Measurements from ENCODE around the gene MPPE1. TPM values are rescaled to one million over a fixed set of nuclear protein-coding genes. Genes with fewer than 3 reads are reported as not detected.
A peak's percentile ranks its signal among the peaks of the same experiment; 100 is the strongest.

The MPPE1 gene
- total RNA-seq, 4 donors from 2014 or later = 24.7 to 83.4 (median 55.8) TPM

- in situ Hi-C loops (cut with MboI; ENCODE audit: low pct_ligation_motif_present in 1 of 4, low pct_unique_long_range_greater_than_20kb in 1 of 4, low sequenced_read_pairs in 3 of 4) = loop anchor here in 3 of 4 donors (10.0 kb wide), 1 partner anchor 97 kb away; no protein-coding TSS in a partner anchor
- DNase-seq = peak; percentile 85
- Histone ChIP-seq H3K27me3 (no peaks in the 10 kb centered on the region), H3K4me3 (no peak overlapping the region), H3K4me1 (no peaks in the 10 kb centered on the region), H3K27ac (no peak overlapping the region), H3K9me3 (no peaks in the 10 kb centered on the region), H3K36me3 (no peaks in the 10 kb centered on the region)
- 4 to 9% methylated on average over 3 to 4 of the region's 4 CpGs for WGBS, 2 donors (ENCODE audit: low coverage in 1 of 2)
- TF ChIP-seq POLR2AphosphoS5 (IDR thresholded peaks at IDR 0.05) (no peak), POLR2A (IDR thresholded peaks at IDR 0.05) (no peak), EP300 (IDR thresholded peaks at IDR 0.05; ENCODE audit: low read depth) (no peak)
- TF ChIP-seq, protein P1, sequence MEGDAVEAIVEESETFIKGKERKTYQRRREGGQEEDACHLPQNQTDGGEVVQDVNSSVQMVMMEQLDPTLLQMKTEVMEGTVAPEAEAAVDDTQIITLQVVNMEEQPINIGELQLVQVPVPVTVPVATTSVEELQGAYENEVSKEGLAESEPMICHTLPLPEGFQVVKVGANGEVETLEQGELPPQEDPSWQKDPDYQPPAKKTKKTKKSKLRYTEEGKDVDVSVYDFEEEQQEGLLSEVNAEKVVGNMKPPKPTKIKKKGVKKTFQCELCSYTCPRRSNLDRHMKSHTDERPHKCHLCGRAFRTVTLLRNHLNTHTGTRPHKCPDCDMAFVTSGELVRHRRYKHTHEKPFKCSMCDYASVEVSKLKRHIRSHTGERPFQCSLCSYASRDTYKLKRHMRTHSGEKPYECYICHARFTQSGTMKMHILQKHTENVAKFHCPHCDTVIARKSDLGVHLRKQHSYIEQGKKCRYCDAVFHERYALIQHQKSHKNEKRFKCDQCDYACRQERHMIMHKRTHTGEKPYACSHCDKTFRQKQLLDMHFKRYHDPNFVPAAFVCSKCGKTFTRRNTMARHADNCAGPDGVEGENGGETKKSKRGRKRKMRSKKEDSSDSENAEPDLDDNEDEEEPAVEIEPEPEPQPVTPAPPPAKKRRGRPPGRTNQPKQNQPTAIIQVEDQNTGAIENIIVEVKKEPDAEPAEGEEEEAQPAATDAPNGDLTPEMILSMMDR (IDR thresholded peaks at IDR 0.05) = peak; percentile 81 to 87 (median 86)
- intact Hi-C loops (cut with DNase I; ENCODE audit: low total_unique reads) = loop anchor here (5.0 kb wide), 2 partner anchors 54 to 99 kb away; no protein-coding TSS in a partner anchor
Measured at GRCh38 chr18:11937874-11938478, 29.9 kb upstream of the MPPE1 start.

DNA sequence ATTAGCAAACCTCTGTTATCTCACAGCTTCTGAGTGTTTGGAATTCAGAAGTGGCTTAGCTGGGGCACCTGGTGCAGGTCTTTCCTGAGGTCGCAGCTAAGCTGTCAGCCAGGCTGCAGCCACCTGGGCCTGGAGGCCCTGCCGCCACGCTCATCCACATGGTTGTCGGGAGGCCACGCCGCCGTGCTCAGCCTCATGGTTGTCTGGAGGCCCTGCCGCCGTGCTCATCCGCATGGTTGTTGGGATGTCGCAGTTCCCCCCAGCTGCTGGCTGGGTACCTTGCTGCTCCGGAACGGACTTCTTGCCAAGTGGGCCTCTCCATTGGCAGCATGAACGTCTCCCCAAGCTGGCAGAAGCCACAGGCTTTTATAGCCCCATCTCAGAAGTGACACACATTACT is 24.3 kb upstream of the MPPE1 start:
- no peak overlapping the region for H3K27ac ChIP-seq
- 95% methylated on average over 14 of the region's 14 CpGs; no CpG with 5 or more reads in 1 of the 2 donors for WGBS, 2 donors (ENCODE audit: low coverage in 1 of 2)
- no peak overlapping the region for H3K4me3 ChIP-seq
- no peaks in the 10 kb centered on the region for H3K4me1 ChIP-seq
- in situ Hi-C loops (cut with MboI; ENCODE audit: low pct_ligation_motif_present in 1 of 4, low pct_unique_long_range_greater_than_20kb in 1 of 4, low sequenced_read_pairs in 3 of 4) (loop anchor here in 3 of 4 donors (10.0 kb wide), 1 partner anchor 102 kb away; no protein-coding TSS in a partner anchor), intact Hi-C loops (cut with DNase I; ENCODE audit: low total_unique reads) (no loop called here)
- H3K9me3 ChIP-seq = no peaks in the 10 kb centered on the region
- TF ChIP-seq EP300 (IDR thresholded peaks at IDR 0.05; ENCODE audit: low read depth) = no peak
- TF ChIP-seq POLR2AphosphoS5 (IDR thresholded peaks at IDR 0.05) = no peak
- TF ChIP-seq, protein P1 (IDR thresholded peaks at IDR 0.05) = no peak
- TF ChIP-seq POLR2A (IDR thresholded peaks at IDR 0.05) = no peak
- H3K36me3 ChIP-seq = no peaks in the 10 kb centered on the region
- no peaks in the 10 kb centered on the region for H3K27me3 ChIP-seq
- DNase-seq = no peak

GRCh38 chr18:11927497-11927896 is 19.4 kb upstream of the MPPE1 start:
- Histone ChIP-seq H3K27ac (no peak overlapping the region), H3K4me1 (no peaks in the 10 kb centered on the region), H3K27me3 (no peaks in the 10 kb centered on the region), H3K9me3 (no peaks in the 10 kb centered on the region), H3K36me3 (no peaks in the 10 kb centered on the region), H3K4me3 (no peak overlapping the region)
- DNase-seq = no peak
- intact Hi-C loops (cut with DNase I; ENCODE audit: low total_unique reads) = no loop called here
- in situ Hi-C loops (cut with MboI; ENCODE audit: low pct_ligation_motif_present in 1 of 4, low pct_unique_long_range_greater_than_20kb in 1 of 4, low sequenced_read_pairs in 3 of 4) = no loop called here
- TF ChIP-seq EP300 (IDR thresholded peaks at IDR 0.05; ENCODE audit: low read depth) (no peak), POLR2AphosphoS5 (IDR thresholded peaks at IDR 0.05) (no peak), POLR2A (IDR thresholded peaks at IDR 0.05) (no peak)
- TF ChIP-seq, protein P1 (IDR thresholded peaks at IDR 0.05) = no peak
- WGBS, 2 donors (ENCODE audit: low coverage in 1 of 2) = 24% methylated on average over 1 of the region's 1 CpG; no CpG with 5 or more reads in 1 of the 2 donors

- Histone ChIP-seq H3K27ac (no peak overlapping the region), H3K36me3 (no peaks in the 10 kb centered on the region), H3K9me3 (no peaks in the 10 kb centered on the region), H3K27me3 (no peaks in the 10 kb centered on the region), H3K4me1 (peaks cover 0 to 5% (median 2%) of the 10 kb centered on the region in 4 donors), H3K4me3 (no peak overlapping the region)
- no peak for DNase-seq
- intact Hi-C loops (cut with DNase I; ENCODE audit: low total_unique reads) (no loop called here), in situ Hi-C loops (cut with MboI; ENCODE audit: low pct_ligation_motif_present in 1 of 4, low pct_unique_long_range_greater_than_20kb in 1 of 4, low sequenced_read_pairs in 3 of 4) (no loop called here)
- TF ChIP-seq, protein P1 (IDR thresholded peaks at IDR 0.05) = no peak
- TF ChIP-seq POLR2AphosphoS5 (IDR thresholded peaks at IDR 0.05) = no peak
- TF ChIP-seq EP300 (IDR thresholded peaks at IDR 0.05; ENCODE audit: low read depth) = no peak
- TF ChIP-seq POLR2A (IDR thresholded peaks at IDR 0.05) = no peak
- 72 to 78% methylated on average over 8 to 12 of the region's 12 CpGs for WGBS, 2 donors (ENCODE audit: low coverage in 1 of 2)
Measured at GRCh38 chr18:11925800-11926481, 17.8 kb upstream of the MPPE1 start.
